ENCODE data around the gene PTPRS.

DNA sequence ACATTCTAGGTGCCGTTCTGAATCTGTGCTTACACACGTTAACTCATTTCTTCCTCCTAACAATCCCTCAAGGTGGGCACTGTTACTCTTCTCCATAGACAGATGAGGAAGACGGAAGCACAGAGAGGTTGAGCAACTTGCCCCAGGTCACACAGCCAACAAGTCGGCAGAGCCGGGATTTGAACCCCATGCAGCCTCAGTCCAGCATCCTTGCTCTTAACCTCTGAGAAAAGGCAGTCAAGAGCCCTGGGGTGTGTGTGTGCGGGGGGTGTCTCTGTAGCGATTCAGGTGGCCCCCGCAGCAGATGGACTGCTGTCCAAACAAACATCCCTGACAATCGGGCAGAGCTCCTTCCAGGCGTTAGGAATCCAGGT is 6.3 kb downstream of the PTPRS start:
- TF ChIP-seq POLR2A (IDR thresholded peaks at IDR 0.05) (no peak), CTCF (IDR thresholded peaks at IDR 0.05) (no peak)
